ENCODE data around the gene RGPD6.
"Not testable (repeated sequence)": the region's sequence is repeated elsewhere in the genome, so short reads cannot be mapped to it uniquely, and the experiment has no call there.

The RGPD6 gene

DNA sequence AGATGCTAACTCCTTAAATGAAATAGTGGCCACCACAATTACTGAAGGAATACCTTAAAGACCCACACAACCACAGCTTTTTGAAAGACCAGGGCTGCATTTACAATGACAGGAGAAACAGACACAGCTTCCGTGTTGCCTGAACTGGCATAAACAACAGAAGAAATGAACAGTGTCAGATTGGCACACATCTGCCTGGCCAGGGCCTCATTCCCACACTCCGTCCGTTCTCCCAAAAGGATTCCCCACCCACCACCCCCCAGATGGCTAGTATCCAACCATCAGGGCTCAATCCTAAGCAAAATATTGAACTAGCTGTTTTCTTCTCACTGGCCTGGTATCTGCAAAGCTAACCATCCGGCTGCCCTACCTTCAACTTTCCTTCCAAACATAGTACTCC lies 96.9 kb downstream of the RGPD6 start:
- DNase-seq, result not testable (repeated sequence)

- not testable (repeated sequence) for DNase-seq
These were observed 99.7 kb downstream of the RGPD6 start for GRCh38 chr2:110477370-110477769.

DNA sequence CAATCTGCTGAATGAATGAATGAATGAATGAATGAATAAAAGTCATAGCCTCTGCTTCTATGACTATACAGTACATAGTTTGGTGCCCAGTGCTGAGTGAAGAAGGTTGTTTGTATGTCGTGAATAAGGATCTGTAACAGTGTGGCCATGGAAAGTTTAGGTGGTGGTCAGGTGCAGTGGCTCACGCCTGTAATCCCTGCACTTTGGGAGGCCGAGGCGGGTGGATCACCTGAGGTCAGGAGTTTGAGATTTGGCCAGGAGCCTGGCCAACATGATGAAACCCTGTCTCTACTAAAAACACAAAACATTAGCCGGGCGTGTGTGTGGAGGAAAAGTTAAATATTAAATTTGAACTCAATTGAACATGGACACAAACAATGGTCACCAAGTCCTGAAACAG lies 100.1 kb downstream of the RGPD6 start:
- not testable (repeated sequence) for DNase-seq

DNA sequence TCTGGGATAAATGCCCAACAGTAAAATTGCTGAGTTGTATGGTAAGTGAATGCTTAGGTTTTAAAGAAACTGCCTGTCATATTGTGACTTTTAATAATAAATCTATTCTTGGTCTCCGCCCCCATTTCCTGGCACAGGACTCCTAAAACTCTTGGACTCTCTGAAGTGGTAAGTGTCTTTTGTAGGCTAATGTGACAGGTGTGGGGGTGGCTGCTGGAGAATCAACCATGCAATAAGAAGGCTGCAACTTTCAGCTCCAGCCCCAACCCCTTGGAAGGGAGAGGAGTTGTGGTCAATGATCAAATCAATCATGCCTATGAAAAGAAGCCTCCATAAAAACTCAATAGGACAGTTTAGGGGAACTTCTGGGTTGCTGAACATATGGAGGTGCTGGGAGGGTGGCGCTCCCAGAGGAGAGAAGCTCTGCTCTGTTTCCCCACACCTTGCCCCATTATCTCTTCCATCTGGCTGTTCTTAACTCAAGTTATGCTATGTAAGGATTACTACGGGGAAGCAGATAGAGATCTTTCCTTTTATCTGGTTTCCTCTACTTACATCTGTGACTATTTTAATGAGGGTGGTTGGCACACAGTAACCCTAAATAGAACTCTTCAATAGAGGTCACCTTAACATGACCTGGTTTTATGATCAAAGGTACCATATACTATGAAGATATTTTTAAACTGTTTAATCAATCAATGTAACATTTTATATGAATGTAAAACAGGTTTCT lies 101.2 kb downstream of the RGPD6 start:
- DNase-seq, result not testable (repeated sequence)

- DNase-seq, result not testable (repeated sequence)
These were observed 102.1 kb downstream of the RGPD6 start for GRCh38 chr2:110474898-110475297.

- DNase-seq, result not testable (repeated sequence)
These were observed 104.0 kb downstream of the RGPD6 start for GRCh38 chr2:110473059-110473358.

- DNase-seq, result not testable (repeated sequence)
These were observed 104.6 kb downstream of the RGPD6 start, which contains the start of gene LIMS4 for GRCh38 chr2:110472171-110473058. LIMS4 (minus strand) TSS chr2:110472816; CDS start chr2:110472778, 38 bp downstream.

GRCh38 chr2:110468921-110469320 lies 108.1 kb downstream of the RGPD6 start:
- DNase-seq, result not testable (repeated sequence)

- DNase-seq, result not testable (repeated sequence)
These were observed 111.7 kb downstream of the RGPD6 start for GRCh38 chr2:110465312-110465711.
